Colon (tissue), 2 donors: ENCODE data around the gene CSNK1D.

ENCODE experiments used
- FAIRE-seq: peaks from 2 replicates; lab custom pipeline; 2012; peaks lifted over from hg19 to GRCh38; lab: Jason Lieb, UNC
- donor health status: control.
- donor health status: control.

The CSNK1D gene

GRCh38 chr17:82249896-82250581 is 23.5 kb downstream of the CSNK1D start:
- FAIRE-seq, result no peak

GRCh38 chr17:82248815-82249674 is 24.5 kb downstream of the CSNK1D start:
- FAIRE-seq, result no peak

- FAIRE-seq, result no peak
These were observed 25.4 kb downstream of the CSNK1D start for GRCh38 chr17:82247856-82248671.

- no peak for FAIRE-seq
These were observed 26.2 kb downstream of the CSNK1D start for GRCh38 chr17:82247182-82247823.

GRCh38 chr17:82246365-82247181 is 26.9 kb downstream of the CSNK1D start:
- FAIRE-seq, result no peak

- FAIRE-seq, result no peak
These were observed 27.5 kb downstream of the CSNK1D start for GRCh38 chr17:82246040-82246364.

GRCh38 chr17:82245134-82246039 is 28.1 kb downstream of the CSNK1D start:
- no peak for FAIRE-seq

GRCh38 chr17:82244413-82245133 is 28.9 kb downstream of the CSNK1D start:
- FAIRE-seq, result no peak

- FAIRE-seq, result no peak
These were observed 29.7 kb downstream of the CSNK1D start for GRCh38 chr17:82243648-82244412.

GRCh38 chr17:82242977-82243647 is 30.4 kb downstream of the CSNK1D start:
- no peak for FAIRE-seq

- FAIRE-seq, result no peak
These were observed 30.9 kb downstream of the CSNK1D start for GRCh38 chr17:82242698-82242976.

GRCh38 chr17:82241926-82242697 is 31.4 kb downstream of the CSNK1D start:
- no peak for FAIRE-seq

- FAIRE-seq, result no peak
These were observed 32.1 kb downstream of the CSNK1D start for GRCh38 chr17:82241183-82241925.

- FAIRE-seq, result no peak
These were observed 32.9 kb downstream of the CSNK1D start for GRCh38 chr17:82240506-82241182.

GRCh38 chr17:82239926-82240505 is 33.5 kb downstream of the CSNK1D start:
- no peak for FAIRE-seq

- no peak for FAIRE-seq
These were observed 34.0 kb downstream of the CSNK1D start for GRCh38 chr17:82239401-82239925.
